GM21717 (cell line): Measurements from ENCODE around the gene NPIPA3.
"Not testable (repeated sequence)": the region's sequence is repeated elsewhere in the genome, so short reads cannot be mapped to it uniquely, and the experiment has no call there.

Source experiments
- ATAC-seq: cut with Tn5 transposase; IDR thresholded peaks from one replicate; pipeline ENCODE4 v1.9.1; 2021; ENCODE audit warnings: mild to moderate bottlenecking, moderate library complexity; ENCODE audit not compliant: unreplicated experiment

NPIPA3 gene

DNA sequence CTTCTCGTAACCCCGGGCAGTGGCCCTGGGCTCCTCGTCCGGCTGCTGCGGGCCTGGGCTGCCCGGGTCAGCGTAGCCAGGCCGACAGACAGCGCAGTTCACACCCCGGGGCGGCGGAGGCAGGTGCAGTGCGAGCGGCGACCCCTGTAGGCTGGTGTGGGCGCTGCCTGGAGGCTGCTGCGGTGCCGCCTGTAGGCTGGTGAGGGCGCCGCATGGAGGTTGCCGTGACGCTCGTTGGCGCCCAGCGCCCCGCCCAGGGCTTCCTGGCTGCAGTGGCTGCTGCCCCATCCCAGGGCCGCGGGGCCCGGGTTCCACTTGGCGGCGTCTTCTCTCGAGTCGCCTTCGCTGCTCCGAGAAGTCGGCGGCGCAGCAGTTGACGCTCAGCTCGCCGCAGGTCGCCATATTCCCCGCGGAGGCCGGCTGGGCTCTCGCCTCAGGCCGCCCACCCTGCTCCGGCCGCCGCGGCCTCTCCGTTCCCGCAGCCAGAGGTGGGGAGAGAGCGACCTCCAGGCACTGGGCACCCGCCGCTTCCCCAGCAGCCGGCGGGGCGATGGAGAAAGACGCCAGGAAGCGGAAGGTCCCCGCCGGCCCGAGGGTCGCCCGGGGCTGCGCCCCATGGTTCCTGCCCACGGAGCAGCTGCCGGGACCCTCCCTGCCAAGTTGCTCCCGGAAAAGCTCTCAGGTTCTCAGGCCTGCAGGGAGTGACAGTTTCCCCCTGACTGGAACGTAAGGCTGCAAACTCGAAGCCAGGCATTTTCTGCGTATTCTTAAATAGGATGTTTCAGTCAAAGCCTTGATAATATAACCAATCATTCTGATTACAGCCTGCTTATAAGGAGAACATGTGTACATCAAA lies at the start of gene NPIPA3:
NPIPA3 (plus strand) TSS at position 256 of the 856 bp plus-strand sequence. CDS start 5,533 bp downstream, outside the sequence.
- peak; percentile 96 for ATAC-seq

DNA sequence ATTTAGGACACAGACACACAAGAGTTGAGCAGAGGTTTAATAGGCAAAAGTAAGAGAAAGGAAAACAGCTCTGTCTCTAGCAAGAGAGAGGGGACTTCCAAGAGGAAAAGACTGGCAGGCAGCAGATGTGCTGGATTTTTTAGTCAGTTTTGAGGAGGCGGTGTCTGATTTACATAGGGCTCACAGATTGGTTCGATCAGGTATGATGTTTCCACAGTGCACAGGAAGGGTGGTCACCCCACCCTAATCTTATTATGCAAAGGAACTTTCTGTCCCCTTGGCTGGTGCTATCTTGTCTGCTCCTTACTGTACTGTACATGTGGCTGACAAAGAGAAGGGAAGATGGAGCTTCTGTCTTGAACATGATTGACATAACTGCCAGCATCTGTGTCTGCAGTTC lies 45.1 kb upstream of the NPIPA3 start:
- peak; percentile 73 for ATAC-seq

GRCh38 chr16:14667347-14668266 lies 35.6 kb upstream of the NPIPA3 start:
- no peak for ATAC-seq

GRCh38 chr16:14668556-14669223 lies 34.5 kb upstream of the NPIPA3 start:
- ATAC-seq = no peak

GRCh38 chr16:14669776-14670175 lies 33.4 kb upstream of the NPIPA3 start:
- no peak for ATAC-seq

DNA sequence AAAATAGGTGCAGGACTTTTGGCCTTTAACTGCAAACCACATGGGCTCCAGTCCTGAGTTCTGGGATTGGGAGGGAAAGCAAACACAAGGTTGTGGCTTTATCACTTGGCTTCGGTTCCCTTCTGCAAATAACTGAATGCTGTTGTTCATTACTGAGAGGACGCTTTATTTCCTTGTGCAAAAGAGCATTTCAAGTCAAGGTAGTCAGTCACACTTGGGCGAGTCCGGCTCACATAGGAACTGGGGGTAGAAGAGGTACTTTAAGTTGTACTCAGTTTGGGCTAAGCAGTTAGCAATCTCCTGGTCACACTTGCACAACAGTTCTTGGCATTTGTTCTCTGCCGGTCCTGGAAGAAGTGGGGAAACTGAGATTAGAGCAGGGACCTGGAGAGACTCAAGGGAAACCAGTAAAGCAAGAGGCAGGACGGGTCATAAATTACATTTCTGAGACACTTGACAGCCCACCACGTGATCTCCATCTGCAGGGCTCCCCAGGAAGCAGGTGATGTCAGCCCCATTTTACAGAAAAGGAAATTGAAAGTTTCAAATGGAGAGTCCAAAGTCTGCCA lies 30.7 kb upstream of the NPIPA3 start:
- peak; percentile 63 for ATAC-seq

DNA sequence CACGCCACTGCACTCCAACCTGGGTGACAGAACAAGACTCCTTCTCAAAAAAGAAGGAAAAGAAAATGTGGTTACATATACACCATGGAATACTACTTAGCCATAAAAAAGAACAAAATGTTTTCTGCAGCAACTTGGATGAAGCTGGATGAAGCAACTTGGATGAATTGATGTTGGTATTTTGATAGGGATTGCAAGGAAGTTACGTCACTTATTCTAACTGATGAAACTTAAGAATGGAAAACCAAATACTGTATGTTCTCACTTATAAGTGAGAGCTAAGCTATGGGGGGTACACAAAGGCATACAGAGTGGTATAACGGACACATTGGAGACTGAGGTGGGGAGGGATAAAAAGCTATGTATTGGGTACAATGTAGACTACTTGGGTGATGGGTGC lies 26.6 kb upstream of the NPIPA3 start:
- ATAC-seq = no peak

- no peak for ATAC-seq
Measured at GRCh38 chr16:14677627-14678026, 25.6 kb upstream of the NPIPA3 start.

- ATAC-seq = no peak
Measured at GRCh38 chr16:14678748-14679497, 24.3 kb upstream of the NPIPA3 start.

GRCh38 chr16:14680396-14680795 lies 22.8 kb upstream of the NPIPA3 start:
- not testable (repeated sequence) for ATAC-seq

DNA sequence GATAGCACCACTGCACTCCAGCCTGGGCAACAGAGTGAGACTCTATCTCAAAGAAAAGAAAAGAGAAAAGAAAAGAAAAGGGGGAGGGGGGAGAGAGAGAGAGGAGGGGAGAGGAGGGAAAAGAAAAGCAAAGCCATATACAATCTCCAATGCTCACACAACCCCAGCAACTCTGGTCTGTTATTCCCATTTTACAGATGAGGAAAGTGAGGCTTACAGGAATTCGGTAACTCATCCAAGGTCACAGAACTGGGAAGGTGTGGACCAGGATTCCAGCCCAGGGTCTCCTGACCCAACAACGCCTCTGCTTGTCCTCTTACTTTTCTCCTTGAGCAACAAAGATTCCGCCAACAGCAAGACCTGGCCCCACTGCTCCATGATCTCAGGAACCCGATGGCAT lies 22.1 kb upstream of the NPIPA3 start:
- no peak for ATAC-seq

GRCh38 chr16:14682121-14682520 lies 21.1 kb upstream of the NPIPA3 start:
- ATAC-seq = no peak

DNA sequence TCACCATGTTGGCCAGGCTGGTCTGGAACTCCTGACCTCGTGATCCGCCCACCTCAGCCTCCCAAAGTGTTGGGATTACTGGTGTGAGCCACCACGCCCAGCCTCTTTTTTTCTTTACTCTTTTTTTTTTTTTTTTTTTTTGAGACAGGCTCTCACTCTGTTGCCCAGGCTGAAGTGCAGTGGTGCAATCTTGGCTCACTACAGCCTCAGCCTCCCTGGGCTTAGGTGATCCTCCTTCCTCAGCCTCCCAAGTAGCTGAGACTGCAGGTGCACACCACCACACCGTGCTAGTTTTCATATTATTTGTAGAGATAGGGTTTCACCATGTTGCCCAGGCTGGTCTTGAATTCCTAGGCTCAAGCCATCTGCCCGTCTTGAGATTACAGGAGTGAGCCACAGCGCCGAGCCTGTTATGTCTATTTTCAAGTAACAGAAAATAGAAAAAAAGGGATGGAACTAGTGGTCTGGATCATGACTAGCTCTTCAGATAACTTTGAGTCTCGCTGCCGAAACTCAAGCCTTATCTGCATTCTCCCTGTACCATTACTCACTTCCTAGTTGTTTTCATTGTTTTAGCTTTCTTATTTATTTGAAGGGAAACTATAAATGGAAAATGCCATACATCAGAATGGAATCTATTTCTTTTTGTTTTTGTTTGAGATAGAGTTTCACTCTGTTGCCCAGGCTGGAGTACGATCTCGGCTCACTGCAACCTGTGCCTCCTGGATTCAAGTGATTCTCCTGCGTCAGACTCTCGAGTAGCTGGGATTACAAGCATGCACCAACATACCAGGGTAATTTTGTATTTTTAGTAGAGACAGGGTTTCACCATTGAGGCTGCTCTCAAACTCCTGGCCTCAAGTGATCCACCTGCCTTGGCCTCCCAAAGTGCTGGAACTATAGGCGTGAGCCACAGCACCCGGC lies 17.1 kb upstream of the NPIPA3 start:
- ATAC-seq = not testable (repeated sequence)

GRCh38 chr16:14694129-14694528 lies 9.1 kb upstream of the NPIPA3 start, which contains the start of gene PLA2G10:
TSS of gene PLA2G10 (minus strand) at chr16:14694308. CDS start at chr16:14694229, 79 bp downstream.
- not testable (repeated sequence) for ATAC-seq

- not testable (repeated sequence) for ATAC-seq
Measured at GRCh38 chr16:14701859-14702258, 1.4 kb upstream of the NPIPA3 start.

DNA sequence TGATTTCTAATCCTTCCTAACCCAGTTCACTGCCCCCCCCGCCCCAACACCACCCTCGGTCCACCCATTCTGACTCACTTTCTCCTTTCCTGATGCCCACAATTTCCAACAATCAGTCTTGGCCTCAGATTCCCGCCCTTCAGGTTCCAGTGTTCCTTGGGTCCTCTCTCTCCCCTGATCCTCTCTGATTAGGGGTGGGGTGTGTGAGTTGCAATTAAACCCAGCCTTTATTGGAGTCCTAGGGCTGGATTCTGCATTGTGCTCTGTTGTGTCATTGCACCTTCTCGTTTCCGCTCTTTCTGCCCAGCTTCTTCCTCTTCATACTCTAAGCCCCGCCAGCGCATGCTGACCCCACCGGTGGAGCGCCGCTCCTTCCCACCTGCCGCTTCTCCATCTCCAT lies 539 bp upstream of the NPIPA3 start:
- ATAC-seq = not testable (repeated sequence)

DNA sequence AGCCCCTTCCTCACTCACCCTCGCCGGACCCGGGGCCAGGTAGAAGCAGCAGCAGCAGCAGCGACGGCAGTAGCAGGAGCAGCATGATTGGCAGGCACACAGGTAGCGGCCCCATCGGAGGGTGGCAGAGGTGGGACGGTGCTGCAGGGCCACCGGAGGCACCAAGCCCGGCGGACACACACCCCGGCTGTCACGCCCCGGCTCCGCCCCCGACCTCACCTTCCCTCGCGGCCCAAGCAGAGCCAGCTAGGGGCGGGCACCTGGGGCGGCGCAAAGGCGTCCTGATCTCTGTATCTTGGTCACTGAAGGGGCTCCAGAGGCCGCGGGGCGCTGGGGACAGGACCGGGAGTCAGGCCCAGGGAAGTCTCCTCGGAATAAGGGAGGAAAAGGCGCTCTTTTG lies 30.0 kb downstream of the NPIPA3 start:
- ATAC-seq = not testable (repeated sequence)

GRCh38 chr16:14740832-14741385 lies 37.7 kb downstream of the NPIPA3 start:
- ATAC-seq = not testable (repeated sequence)
